SK-N-DZ (cell line): Measurements from ENCODE around the gene LILRB2. TPM values are rescaled to one million over a fixed set of nuclear protein-coding genes. Genes with fewer than 3 reads are reported as not detected.
A peak's percentile ranks its signal among the peaks of the same experiment; 100 is the strongest.
"Not testable (repeated sequence)": the region's sequence is repeated elsewhere in the genome, so short reads cannot be mapped to it uniquely, and the experiment has no call there.

Experiments
- DNase-seq: peaks from one replicate; pipeline ENCODE4 v3.0.0-alpha.2; 2015; ENCODE audit warnings: low spot score
- polyA plus RNA-seq, 2 experiments: library from polyadenylated mRNA; depleted of rRNA; stranded (reverse); fragments of >200 nt; gene quantifications; 2 replicates each; pipeline ENCODE4 v1.2.3, GENCODE V29; 2014

LILRB2 gene
- not detected in 2 replicates for polyA plus RNA-seq (2014; cell fraction: cytosol; rRNA removed)
- polyA plus RNA-seq (2014; cell fraction: nucleus; rRNA removed) = not detected in 2 replicates

GRCh38 chr19:54281007-54281728 lies at the start of gene LILRB2:
LILRB2 (minus strand) TSS chr19:54281110; CDS start chr19:54280496, 614 bp downstream.
- no peak for DNase-seq

GRCh38 chr19:54329476-54330165 lies 48.7 kb upstream of the LILRB2 start:
- DNase-seq = no peak

GRCh38 chr19:54328781-54329180 lies 47.9 kb upstream of the LILRB2 start:
- not testable (repeated sequence) for DNase-seq

GRCh38 chr19:54325631-54326030 lies 44.7 kb upstream of the LILRB2 start:
- DNase-seq = no peak

GRCh38 chr19:54325194-54325621 lies 44.3 kb upstream of the LILRB2 start:
- peak; percentile 4 for DNase-seq

- no peak for DNase-seq
Observed at GRCh38 chr19:54324071-54324470, 43.2 kb upstream of the LILRB2 start.

- DNase-seq = not testable (repeated sequence)
Observed at GRCh38 chr19:54322934-54323333, 42.0 kb upstream of the LILRB2 start.

- DNase-seq = not testable (repeated sequence)
Observed at GRCh38 chr19:54322295-54322694, 41.4 kb upstream of the LILRB2 start.

GRCh38 chr19:54319892-54320670 lies 39.2 kb upstream of the LILRB2 start:
- DNase-seq = no peak

GRCh38 chr19:54319049-54319448 lies 38.1 kb upstream of the LILRB2 start:
- no peak for DNase-seq

- DNase-seq = no peak
Observed at GRCh38 chr19:54317965-54318240, 37.0 kb upstream of the LILRB2 start.

GRCh38 chr19:54317108-54317964 lies 36.4 kb upstream of the LILRB2 start:
- no peak for DNase-seq

- DNase-seq = no peak
Observed at GRCh38 chr19:54316746-54317107, 35.8 kb upstream of the LILRB2 start.

- no peak for DNase-seq
Observed at GRCh38 chr19:54315956-54316355, 35.0 kb upstream of the LILRB2 start.

GRCh38 chr19:54312436-54313377 lies 31.8 kb upstream of the LILRB2 start, which contains the start of gene LILRA5:
LILRA5 (minus strand) TSS chr19:54313166; CDS start chr19:54313019, 147 bp downstream.
- no peak for DNase-seq

GRCh38 chr19:54312011-54312410 lies 31.1 kb upstream of the LILRB2 start:
- no peak for DNase-seq

- DNase-seq = no peak
Observed at GRCh38 chr19:54311486-54311885, 30.6 kb upstream of the LILRB2 start.

- no peak for DNase-seq
Observed at GRCh38 chr19:54310543-54310942, 29.6 kb upstream of the LILRB2 start.

- no peak for DNase-seq
Observed at GRCh38 chr19:54309811-54310210, 28.9 kb upstream of the LILRB2 start.

- DNase-seq = no peak
Observed at GRCh38 chr19:54307389-54308020, 26.6 kb upstream of the LILRB2 start.
